ENCODE measurements around the gene GRK4.

The GRK4 gene

GRCh38 chr4:2991243-2991642 lies 27.9 kb downstream of the GRK4 start:
- H3K4me1 ChIP-seq (ENCODE audit: low read length): peaks cover 8% of the 10 kb centered on the region
- no peak overlapping the region for H3K4me3 ChIP-seq (ENCODE audit: low read length)
- no peak overlapping the region for H2AFZ ChIP-seq (ENCODE audit: low read depth, low read length)
- TF ChIP-seq, protein P1, sequence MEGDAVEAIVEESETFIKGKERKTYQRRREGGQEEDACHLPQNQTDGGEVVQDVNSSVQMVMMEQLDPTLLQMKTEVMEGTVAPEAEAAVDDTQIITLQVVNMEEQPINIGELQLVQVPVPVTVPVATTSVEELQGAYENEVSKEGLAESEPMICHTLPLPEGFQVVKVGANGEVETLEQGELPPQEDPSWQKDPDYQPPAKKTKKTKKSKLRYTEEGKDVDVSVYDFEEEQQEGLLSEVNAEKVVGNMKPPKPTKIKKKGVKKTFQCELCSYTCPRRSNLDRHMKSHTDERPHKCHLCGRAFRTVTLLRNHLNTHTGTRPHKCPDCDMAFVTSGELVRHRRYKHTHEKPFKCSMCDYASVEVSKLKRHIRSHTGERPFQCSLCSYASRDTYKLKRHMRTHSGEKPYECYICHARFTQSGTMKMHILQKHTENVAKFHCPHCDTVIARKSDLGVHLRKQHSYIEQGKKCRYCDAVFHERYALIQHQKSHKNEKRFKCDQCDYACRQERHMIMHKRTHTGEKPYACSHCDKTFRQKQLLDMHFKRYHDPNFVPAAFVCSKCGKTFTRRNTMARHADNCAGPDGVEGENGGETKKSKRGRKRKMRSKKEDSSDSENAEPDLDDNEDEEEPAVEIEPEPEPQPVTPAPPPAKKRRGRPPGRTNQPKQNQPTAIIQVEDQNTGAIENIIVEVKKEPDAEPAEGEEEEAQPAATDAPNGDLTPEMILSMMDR (IDR thresholded peaks at IDR 0.05; ENCODE audit: low read depth, low read length): no peak
- no peak for TF ChIP-seq EZH2phosphoT487 (IDR thresholded peaks at IDR 0.05; ENCODE audit: low read depth)
- H4K20me1 ChIP-seq (ENCODE audit: insufficient read depth, low read length): no peaks in the 10 kb centered on the region
- H3K9ac ChIP-seq (ENCODE audit: low read length): no peak overlapping the region
- peaks cover 20% of the 10 kb centered on the region for H3K27me3 ChIP-seq (ENCODE audit: low read depth, low read length)
- no peaks in the 10 kb centered on the region for H3K9me3 ChIP-seq (ENCODE audit: insufficient read depth, low read length)
- H3K27ac ChIP-seq (ENCODE audit: low read length): no peak overlapping the region
- no peaks in the 10 kb centered on the region for H3K36me3 ChIP-seq (replicated peaks; ENCODE audit: low read depth, low read length)
- H3K4me2 ChIP-seq (ENCODE audit: low read length): no peak overlapping the region
- H3K79me2 ChIP-seq (ENCODE audit: low read length): no peaks in the 10 kb centered on the region

DNA sequence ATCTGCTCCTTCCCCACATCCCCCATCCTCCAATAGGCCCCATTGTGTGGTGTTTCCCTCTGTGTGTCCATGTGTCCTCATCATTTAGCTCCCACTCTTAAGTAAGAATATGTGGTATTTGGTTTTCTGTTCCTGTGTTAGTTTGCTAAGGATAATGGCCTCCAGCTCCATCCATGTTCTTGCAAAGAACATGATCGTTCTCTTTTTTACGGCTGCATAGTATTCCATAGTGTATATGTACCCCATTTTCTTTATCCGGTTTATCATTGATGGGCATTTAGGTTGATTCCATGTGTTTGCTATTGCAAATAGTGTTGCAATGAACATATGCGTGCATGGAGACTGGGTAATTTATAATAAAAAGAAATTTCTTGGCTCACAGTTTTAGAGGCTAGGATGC lies 31.5 kb downstream of the GRK4 start:
- no peak overlapping the region for H3K4me3 ChIP-seq (ENCODE audit: low read length)
- H3K9me3 ChIP-seq (ENCODE audit: insufficient read depth, low read length): no peaks in the 10 kb centered on the region
- no peak for TF ChIP-seq EZH2phosphoT487 (IDR thresholded peaks at IDR 0.05; ENCODE audit: low read depth)
- TF ChIP-seq, protein P1 (IDR thresholded peaks at IDR 0.05; ENCODE audit: low read depth, low read length): no peak
- H3K4me1 ChIP-seq (ENCODE audit: low read length): peaks cover 26% of the 10 kb centered on the region
- H3K4me2 ChIP-seq (ENCODE audit: low read length): no peak overlapping the region
- H4K20me1 ChIP-seq (ENCODE audit: insufficient read depth, low read length): no peaks in the 10 kb centered on the region
- H3K79me2 ChIP-seq (ENCODE audit: low read length): no peaks in the 10 kb centered on the region
- H2AFZ ChIP-seq (ENCODE audit: low read depth, low read length): no peak overlapping the region
- H3K27me3 ChIP-seq (ENCODE audit: low read depth, low read length): 0 out of 2 replicates have a peak, but pooled peaks cover 4% of the 10 kb centered on the region
- no peak overlapping the region for H3K9ac ChIP-seq (ENCODE audit: low read length)
- H3K27ac ChIP-seq (ENCODE audit: low read length): no peak overlapping the region
- H3K36me3 ChIP-seq (replicated peaks; ENCODE audit: low read depth, low read length): no peaks in the 10 kb centered on the region

DNA sequence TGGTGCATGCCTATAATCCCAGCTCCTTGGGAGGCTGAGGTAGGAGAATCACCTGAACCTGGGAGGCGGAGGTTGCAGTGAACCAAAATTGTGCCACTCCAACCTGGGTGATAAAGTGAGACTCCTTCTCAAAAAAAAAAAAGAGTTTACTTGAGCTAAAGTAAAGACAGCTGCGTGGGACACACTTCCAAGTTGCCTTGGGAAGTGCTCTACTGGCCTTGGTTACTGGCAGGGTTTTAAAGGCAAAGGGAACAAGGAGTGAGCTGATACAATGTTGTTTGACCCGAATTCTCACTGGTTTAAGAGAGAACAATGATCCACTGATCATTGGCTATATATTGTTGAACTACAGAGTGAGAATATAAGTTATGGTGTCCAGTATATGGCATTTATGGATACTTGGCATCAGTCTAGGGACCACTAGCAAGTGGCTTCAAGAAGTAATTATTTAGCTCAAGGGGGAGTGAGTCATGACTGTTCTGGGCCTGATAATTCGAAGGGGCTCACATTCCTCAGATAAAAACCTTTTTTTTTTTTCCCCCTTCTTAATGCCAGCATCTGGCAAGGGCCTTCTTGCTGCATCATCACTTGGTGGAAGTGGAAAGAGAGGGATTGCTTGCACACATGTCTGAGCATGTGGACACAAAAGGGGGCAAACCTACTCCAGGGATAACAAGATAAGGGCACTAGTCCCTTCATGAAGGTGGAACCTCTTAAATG lies 32.3 kb downstream of the GRK4 start:
- H4K20me1 ChIP-seq (ENCODE audit: insufficient read depth, low read length): no peaks in the 10 kb centered on the region
- H3K79me2 ChIP-seq (ENCODE audit: low read length): no peaks in the 10 kb centered on the region
- no peaks in the 10 kb centered on the region for H3K9me3 ChIP-seq (ENCODE audit: insufficient read depth, low read length)
- H3K36me3 ChIP-seq (replicated peaks; ENCODE audit: low read depth, low read length): no peaks in the 10 kb centered on the region
- H3K4me3 ChIP-seq (ENCODE audit: low read length): no peak overlapping the region
- H3K4me2 ChIP-seq (ENCODE audit: low read length): no peak overlapping the region
- H3K27ac ChIP-seq (ENCODE audit: low read length): no peak overlapping the region
- no peak overlapping the region for H2AFZ ChIP-seq (ENCODE audit: low read depth, low read length)
- 0 out of 2 replicates have a peak, but pooled peaks cover 4% of the 10 kb centered on the region for H3K27me3 ChIP-seq (ENCODE audit: low read depth, low read length)
- peaks cover 27% of the 10 kb centered on the region for H3K4me1 ChIP-seq (ENCODE audit: low read length)
- H3K9ac ChIP-seq (ENCODE audit: low read length): no peak overlapping the region
- TF ChIP-seq, protein P1 (IDR thresholded peaks at IDR 0.05; ENCODE audit: low read depth, low read length): no peak
- no peak for TF ChIP-seq EZH2phosphoT487 (IDR thresholded peaks at IDR 0.05; ENCODE audit: low read depth)

- Histone ChIP-seq H2AFZ (ENCODE audit: low read depth, low read length) (no peak overlapping the region), H3K79me2 (ENCODE audit: low read length) (no peaks in the 10 kb centered on the region), H3K9ac (ENCODE audit: low read length) (no peak overlapping the region), H3K4me3 (ENCODE audit: low read length) (no peak overlapping the region), H3K4me1 (ENCODE audit: low read length) (peaks cover 26% of the 10 kb centered on the region), H3K36me3 (replicated peaks; ENCODE audit: low read depth, low read length) (no peaks in the 10 kb centered on the region), H4K20me1 (ENCODE audit: insufficient read depth, low read length) (no peaks in the 10 kb centered on the region), H3K27ac (ENCODE audit: low read length) (no peak overlapping the region), H3K9me3 (ENCODE audit: insufficient read depth, low read length) (no peaks in the 10 kb centered on the region), H3K27me3 (ENCODE audit: low read depth, low read length) (no peaks in the 10 kb centered on the region), H3K4me2 (ENCODE audit: low read length) (no peak overlapping the region)
- no peak for TF ChIP-seq EZH2phosphoT487 (IDR thresholded peaks at IDR 0.05; ENCODE audit: low read depth)
- TF ChIP-seq, protein P1 (IDR thresholded peaks at IDR 0.05; ENCODE audit: low read depth, low read length): no peak
Observed at GRCh38 chr4:2996415-2996814, 33.0 kb downstream of the GRK4 start.
